ENCODE measurements around the gene AXIN1.

The AXIN1 gene

GRCh38 chr16:297832-298231 lies 54.7 kb downstream of the AXIN1 start:
- ATAC-seq = no peak

DNA sequence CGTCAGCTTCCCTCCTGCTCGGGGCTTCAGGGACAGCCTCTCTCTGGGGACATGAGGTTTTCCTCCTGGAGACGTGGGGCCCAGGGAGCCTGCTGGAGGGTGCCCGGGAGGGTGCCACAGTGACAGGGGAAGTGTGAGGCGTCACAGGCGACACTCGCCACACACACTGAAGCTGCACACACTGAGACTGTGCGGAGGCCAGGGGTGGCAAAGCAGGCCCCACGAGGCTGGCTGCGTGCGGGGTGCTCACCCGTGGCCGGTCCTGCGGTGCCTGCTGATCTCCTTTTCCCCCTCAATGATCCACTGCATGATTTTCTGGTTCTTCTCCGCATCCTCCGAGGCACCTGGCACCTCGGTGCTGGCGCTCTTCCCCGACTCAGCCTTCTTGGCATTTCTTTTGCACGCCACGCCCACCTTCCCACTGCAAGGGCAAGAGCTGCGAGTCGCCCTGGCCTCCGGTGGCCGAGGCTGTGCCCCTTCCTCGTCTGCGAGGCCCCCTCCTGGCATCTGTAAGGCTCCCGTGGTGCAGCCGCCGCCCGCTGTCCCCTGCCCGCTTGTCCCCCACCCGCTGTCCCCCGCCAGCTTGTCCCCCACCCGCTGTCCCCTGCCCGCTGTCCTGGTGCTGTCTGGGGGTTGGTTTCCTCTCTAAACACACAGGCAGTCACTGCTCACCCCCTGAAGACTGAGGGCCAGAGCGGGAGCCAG lies 55.6 kb downstream of the AXIN1 start:
- no peak for ATAC-seq

DNA sequence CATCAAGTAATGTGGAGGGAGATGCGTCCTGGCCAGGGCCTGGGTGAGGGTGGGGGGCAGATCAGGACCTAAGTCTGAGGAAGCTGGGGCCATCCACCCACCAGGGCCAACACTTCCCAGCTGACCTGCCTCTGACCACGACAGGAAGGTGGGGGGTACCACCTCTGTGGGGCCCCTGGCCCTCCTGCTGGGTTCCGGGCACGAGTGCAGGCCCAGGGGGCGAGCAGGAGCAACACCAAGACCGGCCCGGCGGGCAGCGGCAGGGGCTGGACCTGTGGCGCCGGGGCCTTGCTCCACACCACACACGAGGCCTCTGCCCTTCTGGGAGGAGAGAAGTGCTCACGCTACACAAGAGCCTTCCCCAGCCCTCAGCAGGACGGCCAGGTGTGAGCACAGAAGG lies 56.2 kb downstream of the AXIN1 start:
- ATAC-seq = no peak

DNA sequence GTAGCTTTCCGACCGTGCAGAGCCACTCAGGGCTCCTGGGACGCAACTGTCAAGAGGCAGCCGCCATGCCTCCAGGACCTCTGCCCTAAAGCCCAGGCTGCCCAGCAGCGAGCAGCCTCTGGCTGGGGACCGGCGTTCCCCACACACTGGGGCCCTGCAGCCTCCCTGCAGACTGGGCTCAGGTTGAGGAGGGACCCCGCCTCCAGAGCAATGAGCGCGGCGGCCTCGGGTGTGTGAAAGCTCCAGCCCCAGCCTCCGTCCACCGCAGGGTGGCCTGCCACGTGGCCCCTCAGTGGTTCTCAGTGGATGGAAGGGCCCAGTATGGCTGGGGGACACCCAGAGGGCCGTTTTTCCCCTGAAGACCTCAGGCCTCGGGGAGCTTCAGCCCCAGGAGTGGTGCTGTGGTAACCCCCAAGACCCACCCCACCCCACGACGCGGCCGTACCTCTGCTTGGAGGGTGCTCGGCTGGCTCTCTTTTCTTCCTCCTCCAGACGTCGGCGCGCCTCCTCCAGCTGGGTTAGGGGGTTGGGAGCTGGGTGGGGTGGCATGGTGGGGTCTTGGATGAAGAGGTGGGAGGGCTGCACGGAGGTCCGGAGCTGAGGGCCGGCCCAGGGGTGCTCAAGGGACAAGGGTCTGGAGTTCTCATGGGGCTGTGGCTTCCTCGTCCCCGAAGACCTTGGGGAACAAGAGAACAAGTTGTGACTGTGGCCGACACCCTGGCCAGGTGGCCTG lies 59.3 kb downstream of the AXIN1 start:
- ATAC-seq = no peak

DNA sequence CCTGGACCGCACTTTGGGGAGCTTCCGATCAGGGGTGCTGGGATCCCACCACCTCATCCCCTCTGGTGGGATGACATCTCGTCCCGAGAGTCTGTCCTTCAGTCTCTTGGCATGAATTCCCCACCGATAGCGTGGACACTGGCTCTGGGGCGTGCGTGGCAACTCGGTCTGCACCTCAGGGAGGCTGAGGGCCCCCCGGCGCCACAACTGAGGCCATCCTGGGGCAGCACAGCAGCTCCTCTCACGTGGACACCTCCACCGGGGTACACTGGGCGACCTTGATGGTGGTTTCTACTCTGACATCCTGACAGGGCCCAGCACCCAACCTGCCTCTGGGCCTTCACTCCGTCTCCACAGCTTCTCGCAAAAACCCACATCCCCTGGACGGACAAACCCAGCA lies 61.0 kb downstream of the AXIN1 start:
- ATAC-seq = no peak

DNA sequence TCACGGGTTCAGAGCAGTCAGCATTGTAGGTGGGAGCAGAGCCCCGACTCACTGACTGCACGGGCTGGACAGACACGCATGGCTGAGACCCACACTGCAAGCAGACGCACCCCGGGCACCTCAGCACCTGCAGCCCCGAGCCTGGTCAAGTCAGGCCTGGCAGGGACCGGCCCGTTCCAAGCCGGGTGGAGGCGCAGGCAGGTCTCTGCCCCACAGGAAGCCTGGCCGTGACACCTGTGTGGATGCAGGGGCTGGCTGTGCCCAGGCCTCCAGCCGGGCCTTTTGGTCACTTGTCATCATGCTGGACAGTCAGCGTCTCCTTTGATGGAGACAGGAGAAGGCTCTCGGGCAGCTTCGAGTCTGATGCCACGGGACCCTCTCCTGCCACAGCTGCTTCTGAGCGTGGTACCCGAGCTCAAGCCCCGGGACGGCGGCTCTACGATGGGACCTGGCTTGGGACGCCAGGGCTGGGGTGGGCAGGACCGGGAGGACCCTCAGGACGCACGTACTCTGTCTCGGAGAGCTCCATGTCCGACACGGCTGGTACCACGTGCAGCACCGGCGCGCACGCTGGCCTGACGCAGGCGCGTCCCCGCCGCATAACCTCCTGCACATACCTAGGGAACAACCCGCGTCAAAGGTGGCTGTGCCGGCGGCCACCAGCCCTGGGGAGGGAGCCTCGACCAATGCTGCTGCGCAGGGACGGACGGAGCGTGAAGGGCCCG lies 61.7 kb downstream of the AXIN1 start:
- no peak for ATAC-seq

GRCh38 chr16:290015-290680 lies 62.4 kb downstream of the AXIN1 start:
- no peak for ATAC-seq

DNA sequence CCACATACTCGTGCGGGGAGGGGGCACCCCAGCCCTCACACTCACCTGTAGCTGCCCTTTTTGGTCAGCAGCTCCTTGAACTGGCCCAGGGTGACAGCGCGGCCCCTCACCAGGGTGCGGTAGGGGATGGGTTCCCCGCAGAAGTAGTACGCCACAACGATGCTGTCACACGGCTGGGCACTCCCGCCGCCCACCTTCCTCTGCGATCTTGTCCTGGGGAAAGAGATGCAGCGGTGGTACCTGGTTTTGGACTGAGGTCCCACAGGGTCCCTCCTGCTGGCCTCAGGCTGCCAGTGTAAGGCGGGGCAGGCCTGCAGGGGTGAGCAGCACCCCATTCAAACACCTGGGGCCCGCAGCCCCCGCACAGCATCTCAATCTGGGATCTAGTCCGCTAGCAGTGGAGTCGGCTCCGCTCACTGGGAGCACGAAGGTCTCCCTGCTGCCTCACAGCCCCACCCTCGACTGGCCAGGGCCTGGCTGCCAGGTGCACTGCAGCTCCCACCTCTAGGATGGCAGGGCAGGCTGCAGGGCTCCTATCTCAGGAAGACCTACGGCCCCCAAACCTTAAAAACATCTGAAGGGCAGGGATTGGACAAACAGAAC lies 63.0 kb downstream of the AXIN1 start:
- ATAC-seq = no peak

DNA sequence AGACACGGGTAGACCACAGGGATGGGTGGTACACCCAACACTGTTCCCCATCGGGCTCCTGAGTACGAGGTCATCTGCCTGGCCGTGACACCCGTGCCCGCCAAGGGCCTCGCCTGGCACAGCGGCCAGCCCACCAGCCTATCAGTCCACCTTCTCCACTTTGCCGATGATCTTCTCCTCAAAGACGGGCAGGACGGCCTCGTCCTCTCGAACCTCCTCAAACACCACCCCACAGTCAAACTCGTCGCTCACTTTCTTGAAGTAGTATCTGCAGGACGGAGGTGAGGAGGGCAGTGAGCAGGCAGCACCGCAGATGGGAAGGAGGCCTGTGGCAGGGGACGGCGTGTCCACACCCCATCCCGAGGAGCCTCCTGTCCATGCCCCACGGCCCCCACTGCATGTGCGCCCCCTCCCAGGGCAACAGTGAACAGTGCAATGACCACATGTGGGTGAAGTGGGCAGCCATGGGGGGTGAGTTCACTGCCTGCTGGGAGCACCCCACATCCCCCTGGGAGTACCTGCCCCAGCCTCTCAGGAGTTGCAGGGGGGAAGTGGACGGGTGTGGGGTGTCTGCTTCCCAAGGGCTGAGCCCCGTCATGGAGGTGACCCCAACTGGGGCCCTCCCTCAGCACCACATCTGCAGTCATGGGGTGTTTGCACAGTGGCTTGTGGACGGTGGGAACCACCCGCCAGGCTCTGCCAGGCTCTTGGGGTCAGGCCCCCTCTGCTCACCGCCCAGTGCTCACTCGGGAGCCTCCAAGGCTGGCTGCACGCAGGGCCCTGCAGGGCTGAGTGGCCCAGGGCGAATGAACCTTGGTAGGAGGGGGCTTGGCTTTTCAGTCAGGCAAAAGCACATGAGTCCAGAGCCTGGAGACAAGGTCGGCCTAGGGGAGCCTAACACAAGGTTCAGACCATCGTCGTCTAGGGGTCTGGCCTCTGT lies 64.3 kb downstream of the AXIN1 start:
- no peak for ATAC-seq

- no peak for ATAC-seq
These were observed 65.2 kb downstream of the AXIN1 start for GRCh38 chr16:287298-287811.

DNA sequence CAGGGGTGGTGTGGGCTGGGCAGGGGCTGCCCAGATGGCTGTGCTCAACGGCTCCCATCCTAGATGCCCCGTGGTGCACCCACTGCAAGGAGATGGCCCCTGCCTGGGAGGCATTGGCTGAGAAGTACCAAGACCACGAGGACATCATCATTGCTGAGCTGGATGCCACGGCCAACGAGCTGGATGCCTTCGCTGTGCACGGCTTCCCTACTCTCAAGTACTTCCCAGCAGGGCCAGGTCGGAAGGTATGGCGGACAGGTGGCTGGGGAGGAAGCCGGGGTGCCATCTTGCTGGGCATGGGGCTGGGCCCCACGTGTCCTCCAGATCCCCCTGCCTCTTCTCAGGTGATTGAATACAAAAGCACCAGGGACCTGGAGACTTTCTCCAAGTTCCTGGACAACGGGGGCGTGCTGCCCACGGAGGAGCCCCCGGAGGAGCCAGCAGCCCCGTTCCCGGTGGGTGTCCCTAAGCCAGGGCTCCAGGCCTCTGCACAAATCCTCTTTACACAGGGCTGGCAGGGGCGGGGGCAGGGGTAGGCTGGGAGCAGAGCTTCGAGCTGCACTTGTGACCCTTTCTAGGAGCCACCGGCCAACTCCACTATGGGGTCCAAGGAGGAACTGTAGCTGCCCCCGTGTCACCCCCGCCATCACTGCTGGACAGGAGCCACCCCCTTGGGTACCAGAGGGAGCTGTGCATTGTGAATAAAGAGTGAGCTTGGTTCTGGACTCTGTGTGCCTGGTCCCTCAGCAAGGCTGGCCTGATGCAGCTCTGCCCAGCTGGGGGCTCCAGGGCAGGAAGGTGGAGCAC lies 65.8 kb downstream of the AXIN1 start:
- no peak for ATAC-seq

- no peak for ATAC-seq
These were observed 67.1 kb downstream of the AXIN1 start for GRCh38 chr16:285146-286055.

- ATAC-seq = no peak
These were observed 68.1 kb downstream of the AXIN1 start for GRCh38 chr16:284204-285120.

- no peak for ATAC-seq
These were observed 69.3 kb downstream of the AXIN1 start, which contains the start of gene PDIA2 for GRCh38 chr16:283033-283805. PDIA2 (plus strand) TSS chr16:283164; CDS start chr16:283170, 6 bp downstream.

DNA sequence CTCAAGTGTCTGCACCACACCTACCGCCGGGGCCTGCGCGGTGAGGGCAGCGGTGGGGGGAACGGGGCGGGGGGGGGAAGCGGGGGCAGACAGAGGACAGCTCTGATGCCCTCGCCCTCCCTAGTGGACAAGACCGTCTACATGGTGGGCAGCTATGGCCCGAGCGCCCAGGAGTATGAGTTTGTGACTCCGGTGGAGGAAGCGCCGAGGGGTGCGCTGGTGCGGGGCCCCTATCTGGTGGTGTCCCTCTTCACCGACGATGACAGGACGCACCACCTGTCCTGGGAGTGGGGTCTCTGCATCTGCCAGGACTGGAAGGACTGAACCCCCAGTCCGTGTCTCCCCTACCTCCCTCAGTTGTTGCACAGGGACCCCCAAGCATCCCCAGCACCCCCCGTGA lies 70.0 kb downstream of the AXIN1 start:
- ATAC-seq = no peak

DNA sequence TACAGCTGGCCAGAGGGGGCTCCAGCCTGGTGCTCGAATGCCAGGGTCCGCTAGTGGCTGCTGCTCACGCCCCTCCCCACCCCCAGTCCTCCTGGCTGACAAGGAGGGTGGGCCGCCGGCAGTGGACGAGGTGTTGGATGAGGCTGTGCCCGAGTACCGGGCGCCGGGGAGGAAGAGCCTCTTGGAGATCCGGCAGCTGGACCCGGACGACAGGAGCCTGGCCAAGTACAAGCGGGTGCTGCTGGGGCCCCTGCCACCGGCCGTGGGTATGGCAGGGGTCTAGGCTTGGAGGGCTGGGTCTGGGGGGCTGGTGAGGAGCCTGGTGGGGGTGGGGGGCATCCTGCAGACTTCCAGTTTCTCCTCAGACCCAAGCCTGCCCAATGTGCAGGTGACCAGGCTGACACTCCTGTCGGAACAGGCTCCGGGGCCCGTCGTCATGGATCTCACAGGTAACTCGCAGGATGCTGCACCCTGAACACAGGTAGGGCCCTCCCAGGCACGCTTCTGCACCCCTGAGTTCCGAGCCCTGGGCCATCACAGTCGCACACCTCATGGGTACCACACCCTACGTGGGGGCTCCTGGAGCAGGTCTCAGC lies 70.8 kb downstream of the AXIN1 start:
- no peak for ATAC-seq
